ENCODE data around the gene RYR3. TPM values are rescaled to one million over a fixed set of nuclear protein-coding genes. Genes with fewer than 3 reads are reported as not detected.

The RYR3 gene
- total RNA-seq, 1 experiment from 2014 or later, result not detected

DNA sequence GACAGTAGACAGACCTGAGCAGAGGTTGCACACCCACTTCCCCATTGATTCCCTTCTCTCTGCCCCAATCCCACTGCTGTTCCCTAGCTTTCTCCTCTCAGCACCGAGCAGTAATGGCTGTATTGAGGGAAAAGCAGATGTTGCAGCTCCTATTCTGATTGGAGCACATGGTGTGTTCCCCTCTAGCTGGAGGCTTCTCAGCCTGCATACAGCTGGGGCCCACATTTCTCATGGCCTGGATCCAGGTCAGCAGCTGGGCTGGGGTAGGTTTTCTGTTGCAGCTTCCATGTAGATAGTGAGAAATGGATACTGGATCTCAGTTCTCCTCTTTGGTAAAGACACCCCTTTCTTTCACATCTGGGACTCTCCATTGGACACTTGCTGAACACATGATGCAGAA is 50.1 kb downstream of the RYR3 start:
- H3K4me1 ChIP-seq (ENCODE audit: insufficient read depth, low read length, poor library complexity, severe bottlenecking), result no peaks in the 10 kb centered on the region
- DNase-seq (ENCODE audit: low spot score), result no peak
- ChIA-PET POLR2A (ENCODE audit: low non-redundant PET) (no interaction called here), CTCF (no interaction called here)
- no peak overlapping the region for H3K27ac ChIP-seq (ENCODE audit: low read depth, low read length, poor library complexity, severe bottlenecking)
- no TSS peak for BruUV-seq (replicated peaks)
- H3K4me3 ChIP-seq (ENCODE audit: low read depth, low read length, poor library complexity, severe bottlenecking), result no peak overlapping the region
- H3K36me3 ChIP-seq (ENCODE audit: insufficient read depth, low read length, poor library complexity, severe bottlenecking), result no peaks in the 10 kb centered on the region
- intact Hi-C loops (cut with micrococcal nuclease; ENCODE audit: unreplicated experiment), result no loop called here
- peaks cover 6% of the 10 kb centered on the region for H3K27me3 ChIP-seq (replicated peaks; ENCODE audit: insufficient read depth, low read depth, low read length, poor library complexity)
- TF ChIP-seq, protein P1, sequence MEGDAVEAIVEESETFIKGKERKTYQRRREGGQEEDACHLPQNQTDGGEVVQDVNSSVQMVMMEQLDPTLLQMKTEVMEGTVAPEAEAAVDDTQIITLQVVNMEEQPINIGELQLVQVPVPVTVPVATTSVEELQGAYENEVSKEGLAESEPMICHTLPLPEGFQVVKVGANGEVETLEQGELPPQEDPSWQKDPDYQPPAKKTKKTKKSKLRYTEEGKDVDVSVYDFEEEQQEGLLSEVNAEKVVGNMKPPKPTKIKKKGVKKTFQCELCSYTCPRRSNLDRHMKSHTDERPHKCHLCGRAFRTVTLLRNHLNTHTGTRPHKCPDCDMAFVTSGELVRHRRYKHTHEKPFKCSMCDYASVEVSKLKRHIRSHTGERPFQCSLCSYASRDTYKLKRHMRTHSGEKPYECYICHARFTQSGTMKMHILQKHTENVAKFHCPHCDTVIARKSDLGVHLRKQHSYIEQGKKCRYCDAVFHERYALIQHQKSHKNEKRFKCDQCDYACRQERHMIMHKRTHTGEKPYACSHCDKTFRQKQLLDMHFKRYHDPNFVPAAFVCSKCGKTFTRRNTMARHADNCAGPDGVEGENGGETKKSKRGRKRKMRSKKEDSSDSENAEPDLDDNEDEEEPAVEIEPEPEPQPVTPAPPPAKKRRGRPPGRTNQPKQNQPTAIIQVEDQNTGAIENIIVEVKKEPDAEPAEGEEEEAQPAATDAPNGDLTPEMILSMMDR (conservative IDR thresholded peaks at IDR 0.05; ENCODE audit: low read depth, low read length), result no peak
- TF ChIP-seq EZH2 (IDR thresholded peaks at IDR 0.05; ENCODE audit: borderline replicate concordance, low read depth, low read length, poor library complexity, severe bottlenecking), result no peak
- H3K9me3 ChIP-seq (ENCODE audit: low read depth, low read length, poor library complexity, severe bottlenecking), result no peaks in the 10 kb centered on the region

DNA sequence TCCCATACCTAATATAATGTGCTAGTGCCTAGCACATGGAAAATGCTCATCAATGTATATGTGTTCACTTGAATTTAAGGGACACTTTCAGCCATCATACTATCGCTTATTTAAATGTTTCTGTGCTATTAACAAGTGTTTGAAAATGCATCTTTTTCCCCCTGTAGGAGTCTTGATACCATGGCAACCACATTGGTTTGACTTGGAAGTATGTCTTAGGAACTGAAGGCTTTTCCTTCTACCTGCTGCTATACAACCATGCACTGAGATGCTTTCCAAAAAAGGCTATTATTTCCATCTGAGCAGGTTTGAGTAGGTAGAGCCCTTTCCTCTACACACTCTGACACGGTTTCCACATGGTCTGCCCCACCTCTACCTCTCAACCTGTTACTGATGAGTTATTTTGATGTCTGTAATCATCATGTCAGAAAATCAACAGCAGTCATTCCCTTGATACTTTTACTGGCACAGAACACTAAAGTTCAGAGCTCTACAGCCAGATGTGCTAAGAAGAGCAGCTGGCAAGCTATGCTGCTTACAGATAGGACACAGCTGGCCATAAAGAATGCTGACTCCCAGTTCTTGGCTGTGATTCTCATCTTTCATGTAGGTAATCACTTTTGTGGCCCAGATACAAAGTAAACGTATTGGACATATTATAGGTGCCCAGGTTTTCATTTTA is 59.3 kb downstream of the RYR3 start:
- Histone ChIP-seq H3K36me3 (ENCODE audit: insufficient read depth, low read length, poor library complexity, severe bottlenecking) (no peaks in the 10 kb centered on the region), H3K27me3 (replicated peaks; ENCODE audit: insufficient read depth, low read depth, low read length, poor library complexity) (no peaks in the 10 kb centered on the region), H3K27ac (ENCODE audit: low read depth, low read length, poor library complexity, severe bottlenecking) (no peak overlapping the region), H3K4me3 (ENCODE audit: low read depth, low read length, poor library complexity, severe bottlenecking) (no peak overlapping the region), H3K9me3 (ENCODE audit: low read depth, low read length, poor library complexity, severe bottlenecking) (no peaks in the 10 kb centered on the region), H3K4me1 (ENCODE audit: insufficient read depth, low read length, poor library complexity, severe bottlenecking) (no peaks in the 10 kb centered on the region)
- BruUV-seq (replicated peaks), result no TSS peak
- no peak for DNase-seq (ENCODE audit: low spot score)
- ChIA-PET CTCF (no interaction called here), POLR2A (ENCODE audit: low non-redundant PET) (no interaction called here)
- intact Hi-C loops (cut with micrococcal nuclease; ENCODE audit: unreplicated experiment), result no loop called here
- TF ChIP-seq, protein P1 (conservative IDR thresholded peaks at IDR 0.05; ENCODE audit: low read depth, low read length), result no peak
- no peak for TF ChIP-seq EZH2 (IDR thresholded peaks at IDR 0.05; ENCODE audit: borderline replicate concordance, low read depth, low read length, poor library complexity, severe bottlenecking)

DNA sequence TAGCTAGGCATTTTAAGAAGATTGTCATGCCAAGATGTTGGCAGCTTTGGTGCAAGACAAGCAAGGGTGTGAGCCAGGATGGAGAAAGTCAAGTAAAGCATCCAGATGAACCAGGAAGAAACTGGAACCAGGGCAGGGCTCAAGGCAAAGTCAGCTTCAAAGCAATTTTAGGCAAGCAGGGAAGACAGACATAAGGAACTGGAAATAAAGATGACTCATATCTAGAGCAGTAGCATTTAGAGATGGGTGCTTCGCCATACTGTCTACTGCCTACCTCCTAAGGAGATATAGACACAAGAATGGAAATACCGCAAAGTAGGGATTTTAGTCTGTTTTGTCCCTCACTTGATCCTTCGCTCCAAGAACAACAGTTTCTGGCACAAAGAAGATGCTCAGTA is 59.9 kb downstream of the RYR3 start:
- no peaks in the 10 kb centered on the region for H3K9me3 ChIP-seq (ENCODE audit: low read depth, low read length, poor library complexity, severe bottlenecking)
- no peak overlapping the region for H3K27ac ChIP-seq (ENCODE audit: low read depth, low read length, poor library complexity, severe bottlenecking)
- H3K36me3 ChIP-seq (ENCODE audit: insufficient read depth, low read length, poor library complexity, severe bottlenecking), result no peaks in the 10 kb centered on the region
- H3K27me3 ChIP-seq (replicated peaks; ENCODE audit: insufficient read depth, low read depth, low read length, poor library complexity), result no peaks in the 10 kb centered on the region
- POLR2A ChIA-PET (ENCODE audit: low non-redundant PET), result no interaction called here
- no peak overlapping the region for H3K4me3 ChIP-seq (ENCODE audit: low read depth, low read length, poor library complexity, severe bottlenecking)
- no peak for DNase-seq (ENCODE audit: low spot score)
- no TSS peak for BruUV-seq (replicated peaks)
- CTCF ChIA-PET, result no interaction called here
- no peaks in the 10 kb centered on the region for H3K4me1 ChIP-seq (ENCODE audit: insufficient read depth, low read length, poor library complexity, severe bottlenecking)
- TF ChIP-seq EZH2 (IDR thresholded peaks at IDR 0.05; ENCODE audit: borderline replicate concordance, low read depth, low read length, poor library complexity, severe bottlenecking), result no peak
- intact Hi-C loops (cut with micrococcal nuclease; ENCODE audit: unreplicated experiment), result no loop called here

DNA sequence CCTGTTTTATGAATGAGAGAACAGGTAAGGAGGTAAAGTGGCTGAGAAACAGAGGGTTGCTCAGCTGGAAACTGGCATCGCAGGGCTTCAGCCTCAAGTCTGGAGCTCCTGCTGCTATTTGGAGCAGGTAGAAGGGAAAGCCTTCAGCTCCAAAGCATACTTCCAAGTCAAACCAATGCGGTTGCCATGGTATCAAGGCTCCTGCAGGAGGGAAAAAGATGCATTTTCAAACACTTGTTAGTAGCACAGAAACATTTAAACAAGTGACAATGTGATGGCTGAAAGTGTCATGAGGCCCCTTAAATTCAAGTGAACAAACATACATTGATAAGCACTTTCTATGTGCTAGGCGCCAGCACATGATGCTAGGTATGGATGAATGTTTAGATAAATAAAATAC is 60.4 kb downstream of the RYR3 start:
- CTCF ChIA-PET, result no interaction called here
- no peak for DNase-seq (ENCODE audit: low spot score)
- Histone ChIP-seq H3K9me3 (ENCODE audit: low read depth, low read length, poor library complexity, severe bottlenecking) (no peaks in the 10 kb centered on the region), H3K27me3 (replicated peaks; ENCODE audit: insufficient read depth, low read depth, low read length, poor library complexity) (no peaks in the 10 kb centered on the region), H3K4me3 (ENCODE audit: low read depth, low read length, poor library complexity, severe bottlenecking) (no peak overlapping the region), H3K36me3 (ENCODE audit: insufficient read depth, low read length, poor library complexity, severe bottlenecking) (no peaks in the 10 kb centered on the region), H3K27ac (ENCODE audit: low read depth, low read length, poor library complexity, severe bottlenecking) (no peak overlapping the region), H3K4me1 (ENCODE audit: insufficient read depth, low read length, poor library complexity, severe bottlenecking) (no peaks in the 10 kb centered on the region)
- no TSS peak for BruUV-seq (replicated peaks)
- TF ChIP-seq EZH2 (IDR thresholded peaks at IDR 0.05; ENCODE audit: borderline replicate concordance, low read depth, low read length, poor library complexity, severe bottlenecking), result no peak
- TF ChIP-seq, protein P1 (conservative IDR thresholded peaks at IDR 0.05; ENCODE audit: low read depth, low read length), result no peak
- intact Hi-C loops (cut with micrococcal nuclease; ENCODE audit: unreplicated experiment), result no loop called here
- POLR2A ChIA-PET (ENCODE audit: low non-redundant PET), result no interaction called here

All from A673 (cell line).